HG03108 (cell line): ENCODE results near the gene MLANA.
"Not testable (repeated sequence)": the region's sequence is repeated elsewhere in the genome, so short reads cannot be mapped to it uniquely, and the experiment has no call there.

Experiments used
- ATAC-seq: cut with Tn5 transposase; IDR thresholded peaks from one replicate; pipeline ENCODE4 v1.9.1; 2021; ENCODE audit warnings: moderate library complexity; ENCODE audit not compliant: unreplicated experiment

MLANA gene

GRCh38 chr9:5869315-5870019 lies 21.2 kb upstream of the MLANA start:
- ATAC-seq: no peak

GRCh38 chr9:5870020-5870339 lies 20.7 kb upstream of the MLANA start:
- no peak for ATAC-seq

GRCh38 chr9:5870691-5871090 lies 20.0 kb upstream of the MLANA start:
- no peak for ATAC-seq

- ATAC-seq: no peak
Measured at GRCh38 chr9:5871785-5872184, 18.9 kb upstream of the MLANA start.

GRCh38 chr9:5872511-5872910 lies 18.2 kb upstream of the MLANA start:
- ATAC-seq: no peak

GRCh38 chr9:5873439-5873838 lies 17.2 kb upstream of the MLANA start:
- ATAC-seq: no peak

GRCh38 chr9:5874048-5874447 lies 16.6 kb upstream of the MLANA start:
- no peak for ATAC-seq

GRCh38 chr9:5876026-5876425 lies 14.7 kb upstream of the MLANA start:
- no peak for ATAC-seq

- no peak for ATAC-seq
Measured at GRCh38 chr9:5876711-5877110, 14.0 kb upstream of the MLANA start.

GRCh38 chr9:5879419-5880181 lies 11.1 kb upstream of the MLANA start:
- no peak for ATAC-seq

- ATAC-seq: not testable (repeated sequence)
Measured at GRCh38 chr9:5882244-5883012, 8.3 kb upstream of the MLANA start.

- ATAC-seq: no peak
Measured at GRCh38 chr9:5884191-5884590, 6.5 kb upstream of the MLANA start.

GRCh38 chr9:5886114-5886939 lies 4.4 kb upstream of the MLANA start:
- ATAC-seq: peak; percentile 78

GRCh38 chr9:5892456-5893133 lies 1.9 kb downstream of the MLANA start:
- no peak for ATAC-seq

- ATAC-seq: no peak
Measured at GRCh38 chr9:5893134-5893505, 2.4 kb downstream of the MLANA start.

GRCh38 chr9:5893591-5894236 lies 3.0 kb downstream of the MLANA start:
- no peak for ATAC-seq

GRCh38 chr9:5894237-5894959 lies 3.7 kb downstream of the MLANA start:
- ATAC-seq: no peak

- no peak for ATAC-seq
Measured at GRCh38 chr9:5895782-5896181, 5.1 kb downstream of the MLANA start.

GRCh38 chr9:5896863-5897262 lies 6.2 kb downstream of the MLANA start:
- no peak for ATAC-seq
